Measurements from ENCODE around the gene SHBG. TPM values are rescaled to one million over a fixed set of nuclear protein-coding genes. Genes with fewer than 3 reads are reported as not detected.
"Not testable (repeated sequence)": the region's sequence is repeated elsewhere in the genome, so short reads cannot be mapped to it uniquely, and the experiment has no call there.

Gene SHBG
- total RNA-seq, 4 donors from 2014 or later, result 0.32 to 0.41 TPM; not detected in 2

DNA sequence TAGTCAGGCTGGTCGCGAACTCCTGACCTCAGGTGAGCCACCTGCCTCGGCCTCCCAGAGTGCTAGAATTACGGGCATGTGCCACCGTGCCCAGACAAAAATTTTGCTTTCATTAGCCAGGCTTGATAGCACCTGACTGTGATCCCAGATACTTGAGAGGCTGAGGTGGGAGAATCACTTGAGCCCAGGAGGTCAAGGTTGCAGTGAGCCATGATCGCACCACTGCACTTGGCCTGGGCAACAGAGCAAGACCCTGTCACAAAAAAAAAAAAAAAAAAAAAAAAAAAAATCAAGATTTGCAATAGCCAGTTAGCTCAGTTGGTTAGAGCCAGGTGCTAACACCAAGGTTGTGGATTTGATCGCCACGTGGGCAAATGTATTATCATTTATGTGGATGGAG, 9.1 kb upstream of the SHBG start:
- H3K27me3 ChIP-seq, result no peaks in the 10 kb centered on the region
- H3K27ac ChIP-seq, result no peak overlapping the region
- TF ChIP-seq, protein P1, sequence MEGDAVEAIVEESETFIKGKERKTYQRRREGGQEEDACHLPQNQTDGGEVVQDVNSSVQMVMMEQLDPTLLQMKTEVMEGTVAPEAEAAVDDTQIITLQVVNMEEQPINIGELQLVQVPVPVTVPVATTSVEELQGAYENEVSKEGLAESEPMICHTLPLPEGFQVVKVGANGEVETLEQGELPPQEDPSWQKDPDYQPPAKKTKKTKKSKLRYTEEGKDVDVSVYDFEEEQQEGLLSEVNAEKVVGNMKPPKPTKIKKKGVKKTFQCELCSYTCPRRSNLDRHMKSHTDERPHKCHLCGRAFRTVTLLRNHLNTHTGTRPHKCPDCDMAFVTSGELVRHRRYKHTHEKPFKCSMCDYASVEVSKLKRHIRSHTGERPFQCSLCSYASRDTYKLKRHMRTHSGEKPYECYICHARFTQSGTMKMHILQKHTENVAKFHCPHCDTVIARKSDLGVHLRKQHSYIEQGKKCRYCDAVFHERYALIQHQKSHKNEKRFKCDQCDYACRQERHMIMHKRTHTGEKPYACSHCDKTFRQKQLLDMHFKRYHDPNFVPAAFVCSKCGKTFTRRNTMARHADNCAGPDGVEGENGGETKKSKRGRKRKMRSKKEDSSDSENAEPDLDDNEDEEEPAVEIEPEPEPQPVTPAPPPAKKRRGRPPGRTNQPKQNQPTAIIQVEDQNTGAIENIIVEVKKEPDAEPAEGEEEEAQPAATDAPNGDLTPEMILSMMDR (IDR thresholded peaks at IDR 0.05), result no peak
- TF ChIP-seq POLR2AphosphoS5 (IDR thresholded peaks at IDR 0.05), result no peak
- TF ChIP-seq EP300 (IDR thresholded peaks at IDR 0.05; ENCODE audit: low read depth), result no peak
- no peak for TF ChIP-seq POLR2A (IDR thresholded peaks at IDR 0.05)
- H3K4me1 ChIP-seq, result no peaks in the 10 kb centered on the region
- no peak for DNase-seq
- no peaks in the 10 kb centered on the region for H3K36me3 ChIP-seq
- in situ Hi-C loops (cut with MboI; ENCODE audit: low pct_ligation_motif_present in 1 of 4, low pct_unique_long_range_greater_than_20kb in 1 of 4, low sequenced_read_pairs in 3 of 4) (no loop called here), intact Hi-C loops (cut with DNase I; ENCODE audit: low total_unique reads) (no loop called here)
- no peaks in the 10 kb centered on the region for H3K9me3 ChIP-seq
- WGBS, 2 donors (ENCODE audit: low coverage in 1 of 2), result 92 to 95% methylated on average over 3 to 8 of the region's 8 CpGs
- no peak overlapping the region for H3K4me3 ChIP-seq

DNA sequence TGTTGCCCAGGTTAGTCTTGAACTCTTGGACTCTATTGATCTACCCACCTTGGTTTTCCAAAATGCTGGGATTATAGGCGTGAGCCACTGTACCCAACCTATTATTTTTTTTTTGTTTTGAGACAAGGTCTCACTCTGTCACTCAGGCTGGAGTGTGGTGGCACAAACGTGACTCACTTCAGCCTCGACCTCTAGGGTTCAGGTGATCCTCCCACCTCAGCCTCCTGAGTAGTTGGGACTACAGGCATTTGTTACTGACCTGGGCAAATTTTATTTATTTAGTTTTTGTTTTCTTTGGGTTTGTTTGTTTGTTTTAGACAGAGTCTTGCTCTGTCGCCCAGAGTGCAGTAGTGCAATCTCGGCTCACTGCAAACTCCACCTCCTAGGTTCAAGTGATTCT, 6.3 kb upstream of the SHBG start:
- TF ChIP-seq, protein P1 (IDR thresholded peaks at IDR 0.05), result no peak
- no peak for TF ChIP-seq POLR2A (IDR thresholded peaks at IDR 0.05)
- TF ChIP-seq EP300 (IDR thresholded peaks at IDR 0.05; ENCODE audit: low read depth), result no peak
- TF ChIP-seq POLR2AphosphoS5 (IDR thresholded peaks at IDR 0.05), result no peak
- Histone ChIP-seq H3K9me3 (no peaks in the 10 kb centered on the region), H3K36me3 (no peaks in the 10 kb centered on the region), H3K27ac (no peak overlapping the region), H3K4me1 (peaks cover 12 to 16% (median 15%) of the 10 kb centered on the region in 4 donors), H3K4me3 (no peak overlapping the region), H3K27me3 (no peaks in the 10 kb centered on the region)
- DNase-seq, result no peak
- WGBS, 2 donors (ENCODE audit: low coverage in 1 of 2), result 77 to 86% methylated on average over 3 to 5 of the region's 5 CpGs
- intact Hi-C loops (cut with DNase I; ENCODE audit: low total_unique reads), result no loop called here
- in situ Hi-C loops (cut with MboI; ENCODE audit: low pct_ligation_motif_present in 1 of 4, low pct_unique_long_range_greater_than_20kb in 1 of 4, low sequenced_read_pairs in 3 of 4), result no loop called here

DNA sequence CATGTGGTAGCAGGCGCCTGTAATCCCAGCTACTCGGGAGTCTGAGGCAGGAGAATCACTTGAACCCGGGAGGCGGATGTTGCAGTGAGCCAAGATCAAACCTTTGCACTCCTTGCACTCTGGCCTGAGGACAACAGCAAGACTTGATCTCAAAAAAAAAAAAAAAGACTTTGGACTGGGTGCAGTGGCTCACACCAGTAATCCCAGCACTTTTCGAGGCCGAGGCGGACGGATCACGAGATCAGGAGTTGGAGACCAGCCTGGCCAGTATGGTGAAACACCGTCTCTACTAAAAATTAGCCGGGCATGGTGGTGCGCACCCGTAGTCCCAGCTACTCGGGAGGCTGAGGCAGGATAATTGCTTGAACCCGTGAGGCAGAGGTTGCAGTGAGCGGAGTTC, 4.2 kb upstream of the SHBG start:
- H3K27ac ChIP-seq; H3K4me3 ChIP-seq; intact Hi-C loops (cut with DNase I; ENCODE audit: low total_unique reads): not testable (repeated sequence)

DNA sequence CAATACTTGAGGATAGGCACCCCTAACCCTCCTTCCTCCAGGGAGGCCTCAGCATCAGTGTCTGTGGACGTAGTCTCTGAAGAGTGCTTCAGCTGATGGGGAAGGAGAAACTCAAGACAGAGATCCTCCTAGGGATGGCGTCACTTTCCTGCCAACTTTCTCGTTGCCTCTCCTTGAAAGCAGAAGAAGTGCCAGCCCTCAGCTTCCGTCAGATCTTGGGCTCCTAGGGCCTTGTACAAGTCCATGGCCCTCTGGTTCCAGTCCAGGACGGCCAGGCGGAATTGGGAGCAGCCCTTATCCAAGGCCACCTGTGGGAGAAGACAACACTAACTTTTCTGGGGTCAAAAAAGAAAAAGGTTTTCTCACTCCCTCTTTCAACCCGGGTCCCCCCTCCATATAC, 3.6 kb upstream of the SHBG start:
- WGBS, 2 donors (ENCODE audit: low coverage in 1 of 2), result 76 to 97% methylated on average over 3 to 7 of the region's 7 CpGs
- H3K4me1 ChIP-seq, result peaks cover 12 to 16% (median 15%) of the 10 kb centered on the region in 4 donors
- no peaks in the 10 kb centered on the region for H3K27me3 ChIP-seq
- in situ Hi-C loops (cut with MboI; ENCODE audit: low pct_ligation_motif_present in 1 of 4, low pct_unique_long_range_greater_than_20kb in 1 of 4, low sequenced_read_pairs in 3 of 4), result no loop called here
- intact Hi-C loops (cut with DNase I; ENCODE audit: low total_unique reads), result no loop called here
- peak overlapping the region in 1 of 4 donors; percentile 70 for H3K4me3 ChIP-seq
- TF ChIP-seq, protein P1 (IDR thresholded peaks at IDR 0.05), result no peak
- TF ChIP-seq EP300 (IDR thresholded peaks at IDR 0.05; ENCODE audit: low read depth), result no peak
- no peak for DNase-seq
- no peaks in the 10 kb centered on the region for H3K9me3 ChIP-seq
- no peaks in the 10 kb centered on the region for H3K36me3 ChIP-seq
- peak overlapping the region in 2 of 4 donors; percentile 91 to 92 for H3K27ac ChIP-seq

More for the DNA sequence above, 4.2 kb upstream of the SHBG start:
- in situ Hi-C loops (cut with MboI; ENCODE audit: low pct_ligation_motif_present in 1 of 4, low pct_unique_long_range_greater_than_20kb in 1 of 4, low sequenced_read_pairs in 3 of 4); H3K27me3 ChIP-seq; H3K9me3 ChIP-seq; DNase-seq; H3K36me3 ChIP-seq: not testable (repeated sequence)
- WGBS, 2 donors (ENCODE audit: low coverage in 1 of 2), result 96 to 100% methylated on average over 1 to 16 of the region's 16 CpGs
- peaks cover 12 to 16% (median 15%) of the 10 kb centered on the region in 4 donors for H3K4me1 ChIP-seq

DNA sequence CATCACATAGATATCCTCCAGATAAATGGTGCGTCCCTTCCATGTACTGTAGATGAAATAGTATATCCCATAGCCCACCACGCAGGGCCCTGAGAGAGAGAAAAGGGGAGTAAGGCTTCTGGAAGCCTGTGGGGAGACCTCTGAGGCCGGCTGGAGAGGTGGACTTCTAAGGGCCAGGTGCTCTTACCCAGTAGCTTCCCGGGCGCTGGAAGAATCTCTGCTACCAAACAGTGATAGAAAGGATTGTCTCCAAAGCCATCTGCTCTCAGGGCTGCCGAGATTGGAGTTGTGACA, 3.0 kb upstream of the SHBG start:
- Histone ChIP-seq H3K9me3 (no peaks in the 10 kb centered on the region), H3K36me3 (no peaks in the 10 kb centered on the region), H3K4me1 (peaks cover 12 to 16% (median 15%) of the 10 kb centered on the region in 4 donors), H3K27ac (peak overlapping the region; percentile 91 to 96 (median 93)), H3K4me3 (peak overlapping the region; percentile 70 to 88 (median 82)), H3K27me3 (no peaks in the 10 kb centered on the region)
- WGBS, 2 donors (ENCODE audit: low coverage in 1 of 2), result 20% methylated on average over 6 of the region's 6 CpGs; no CpG with 5 or more reads in 1 of the 2 donors
- in situ Hi-C loops (cut with MboI; ENCODE audit: low pct_ligation_motif_present in 1 of 4, low pct_unique_long_range_greater_than_20kb in 1 of 4, low sequenced_read_pairs in 3 of 4) (no loop called here), intact Hi-C loops (cut with DNase I; ENCODE audit: low total_unique reads) (no loop called here)
- no peak for DNase-seq
- TF ChIP-seq POLR2AphosphoS5 (IDR thresholded peaks at IDR 0.05) (no peak), EP300 (IDR thresholded peaks at IDR 0.05; ENCODE audit: low read depth) (no peak), POLR2A (IDR thresholded peaks at IDR 0.05) (no peak)
- TF ChIP-seq, protein P1 (IDR thresholded peaks at IDR 0.05), result no peak

Measured in transverse colon (tissue), 4 donors.